GM19395 (cell line): Measurements from ENCODE around the gene PRKG1.
"Not testable (repeated sequence)": the region's sequence is repeated elsewhere in the genome, so short reads cannot be mapped to it uniquely, and the experiment has no call there.

ENCODE experiments used
- ATAC-seq: cut with Tn5 transposase; IDR thresholded peaks from one replicate; pipeline ENCODE4 v1.9.1; 2021; ENCODE audit warnings: mild to moderate bottlenecking, moderate library complexity; ENCODE audit not compliant: unreplicated experiment

PRKG1 gene

DNA sequence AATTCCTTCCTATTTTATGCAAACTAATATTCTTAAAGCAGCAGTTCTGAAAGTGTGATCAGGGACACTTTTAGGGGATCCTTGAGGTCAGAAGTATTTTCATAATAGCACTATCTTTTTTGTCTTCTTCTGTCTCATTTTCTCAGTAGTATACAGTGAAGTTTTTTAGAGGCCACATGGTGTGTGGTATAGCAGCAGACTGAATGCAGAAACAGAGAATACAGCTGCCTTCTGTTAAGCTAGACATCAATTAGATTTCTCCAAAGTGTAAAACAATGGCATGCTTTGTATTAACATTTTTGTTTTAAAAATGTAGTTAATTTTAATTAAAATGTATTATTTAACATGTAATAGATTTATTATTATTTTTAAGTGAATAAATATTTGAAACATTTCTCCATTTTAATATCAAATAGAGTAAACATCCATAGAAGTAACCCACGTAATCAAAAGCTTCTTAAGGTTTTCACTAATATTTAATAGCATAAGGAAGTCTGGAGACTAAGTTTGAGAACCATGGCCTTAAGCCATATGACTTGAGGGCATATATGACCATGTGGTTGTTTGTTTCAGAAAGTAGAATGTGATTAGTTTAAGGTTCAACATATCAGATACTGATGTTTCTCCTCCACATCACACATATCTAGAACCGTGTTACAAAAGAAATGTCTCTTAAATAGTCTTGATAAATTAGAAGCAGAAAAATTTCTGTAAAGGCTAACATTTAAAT is 94.0 kb downstream of the PRKG1 start:
- no peak for ATAC-seq

DNA sequence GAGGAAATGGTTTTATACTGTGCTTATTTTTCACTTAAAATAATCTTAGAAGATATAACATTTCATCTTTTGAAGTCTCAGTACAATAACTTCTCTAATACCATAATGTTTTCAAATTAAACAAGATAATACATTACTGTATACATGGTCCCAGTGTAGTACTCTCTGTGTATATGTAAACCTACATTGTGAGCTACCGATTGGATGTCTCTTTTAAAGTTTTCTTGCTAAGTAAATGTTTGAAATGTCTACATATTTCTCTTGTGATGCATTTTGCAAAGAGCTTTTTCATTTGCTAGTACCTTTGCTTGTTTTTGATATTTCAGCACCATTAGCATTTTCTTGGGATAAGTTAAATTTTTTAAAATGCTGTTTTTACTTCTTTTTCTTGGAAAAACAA is 94.8 kb downstream of the PRKG1 start:
- no peak for ATAC-seq

DNA sequence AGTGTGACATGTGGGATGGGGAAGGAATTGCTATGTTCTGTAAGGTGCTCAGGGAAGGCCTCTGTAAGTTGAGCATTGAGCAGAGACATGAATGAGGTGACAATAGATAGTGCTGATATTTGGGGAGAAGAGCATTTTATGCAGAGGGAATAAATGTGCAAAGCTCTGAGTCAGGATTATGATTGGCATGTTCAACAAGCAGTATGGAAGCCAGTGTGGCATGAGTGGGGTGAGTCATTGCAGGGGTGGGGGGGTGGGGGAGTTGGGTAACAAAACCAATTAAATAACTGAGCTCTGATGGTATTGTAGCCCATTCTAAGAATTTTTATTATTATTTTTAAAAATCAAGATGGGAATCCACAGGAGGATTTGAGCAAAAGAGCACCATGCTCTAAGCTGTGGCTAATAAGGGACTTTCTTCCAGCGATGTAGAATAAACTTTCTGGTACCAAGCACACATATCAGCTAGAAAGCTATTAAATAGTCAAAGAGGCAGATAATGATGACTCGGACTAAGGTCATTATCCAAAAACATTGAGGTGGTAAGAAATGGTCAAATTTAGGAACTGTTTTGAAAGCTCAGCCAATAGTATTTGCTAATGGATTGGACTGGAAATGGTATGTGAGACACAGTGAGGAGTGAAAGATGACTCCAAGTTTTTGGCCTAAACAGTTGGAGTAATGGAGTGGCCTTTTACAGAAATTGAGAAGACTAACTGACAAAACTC is 96.4 kb downstream of the PRKG1 start:
- no peak for ATAC-seq

DNA sequence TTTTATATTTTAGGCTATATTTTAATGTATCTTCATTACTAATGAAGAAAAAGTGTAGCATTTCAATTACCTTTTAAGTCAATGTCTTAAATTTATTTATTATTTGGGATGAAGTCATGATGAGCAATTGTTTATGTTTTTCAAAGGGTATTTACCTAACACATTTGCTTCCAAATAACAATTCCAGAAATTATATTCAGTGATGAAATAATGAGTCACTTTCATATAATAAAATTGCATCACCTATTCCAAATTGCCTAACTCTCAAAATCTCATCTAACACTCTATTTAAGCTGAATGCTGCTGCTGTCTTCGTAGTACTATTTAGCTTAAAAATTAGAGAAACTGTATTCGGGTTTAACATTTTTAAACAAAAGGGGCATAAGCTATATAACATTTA is 97.7 kb downstream of the PRKG1 start:
- ATAC-seq = no peak

DNA sequence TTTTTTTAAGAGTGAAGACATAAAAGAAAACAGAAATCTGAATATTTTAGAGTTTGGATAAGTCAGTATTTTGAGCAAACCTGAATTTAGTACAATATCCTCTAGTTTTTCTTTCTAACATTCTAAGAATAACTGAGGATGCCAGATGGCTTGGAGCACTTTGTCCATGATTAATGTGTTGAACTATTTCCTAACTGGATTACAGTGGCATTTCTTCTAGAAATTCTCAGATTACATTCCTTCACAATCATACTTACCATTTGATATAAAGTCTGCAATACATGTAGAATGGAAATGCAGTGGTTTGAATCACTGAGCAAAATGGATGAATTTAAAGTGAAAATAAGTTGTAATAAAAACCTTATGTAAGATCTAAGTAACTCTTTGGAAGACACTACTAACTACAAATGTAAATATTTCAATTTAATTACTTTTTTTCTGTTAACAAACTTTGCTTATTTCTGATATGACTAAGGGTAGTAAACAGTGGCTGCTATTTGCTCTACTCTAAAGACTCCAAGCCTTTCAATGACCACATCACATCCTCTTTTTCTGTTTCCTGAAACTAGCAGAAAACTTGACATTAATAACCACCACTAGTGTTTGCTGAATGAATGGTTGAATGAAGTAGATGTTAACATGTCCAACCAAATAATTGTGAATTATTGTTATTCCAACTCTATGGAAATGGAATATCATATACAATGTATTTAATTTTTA is 102.8 kb downstream of the PRKG1 start:
- ATAC-seq = no peak

DNA sequence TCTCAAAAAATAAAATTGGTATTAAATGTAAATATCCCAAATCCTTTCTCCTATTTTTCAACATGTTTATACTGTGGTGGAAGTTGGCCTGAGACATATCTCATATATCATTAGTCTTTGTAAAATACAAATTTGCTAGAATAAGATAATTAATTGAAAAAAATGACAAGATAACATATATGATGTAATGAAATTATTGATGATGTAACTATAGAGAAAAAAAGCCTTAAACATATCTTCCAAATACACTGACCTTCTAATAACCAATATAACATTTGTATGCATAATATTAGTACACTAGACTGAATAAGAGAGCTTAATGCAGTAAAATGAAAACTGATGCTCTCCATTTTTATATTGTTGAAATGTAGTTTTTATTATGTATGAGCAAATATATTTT is 104.3 kb downstream of the PRKG1 start:
- ATAC-seq = no peak

DNA sequence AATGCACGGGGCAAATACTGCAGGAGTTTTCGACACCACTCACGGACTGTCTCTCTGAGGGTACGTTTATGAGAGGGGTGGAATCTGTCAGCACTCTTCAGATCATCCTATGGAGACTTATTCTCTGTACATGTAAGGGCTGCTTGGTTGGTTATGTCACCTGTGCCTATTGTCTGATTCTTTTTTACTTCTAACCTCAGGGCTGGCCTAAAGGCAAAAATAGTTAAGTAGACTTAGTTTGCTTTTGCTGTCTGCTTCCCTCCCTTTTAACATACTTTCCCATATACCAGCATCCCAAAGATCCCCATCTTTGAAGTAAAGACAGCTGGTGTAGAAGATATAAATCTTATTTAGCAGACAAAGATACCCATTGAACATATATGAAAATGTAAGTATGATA is 105.9 kb downstream of the PRKG1 start:
- no peak for ATAC-seq

DNA sequence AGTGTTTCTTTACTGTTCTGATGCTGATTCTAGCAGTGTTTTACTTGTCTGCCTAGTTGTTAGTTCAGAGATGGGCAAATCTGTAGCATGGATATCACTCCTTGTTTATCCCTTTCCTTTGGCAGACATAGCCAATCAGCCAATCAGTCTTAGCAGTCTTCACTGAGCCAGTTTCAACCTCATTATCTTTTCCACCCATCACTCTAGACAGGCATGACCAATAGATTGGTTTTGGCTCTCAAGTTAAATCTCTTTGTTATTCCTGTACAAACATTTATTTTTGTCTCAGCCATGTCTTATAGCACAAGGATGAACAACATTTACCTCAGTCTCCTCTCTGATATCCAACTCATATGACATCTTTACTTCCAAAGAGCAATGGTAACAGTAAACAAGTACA is 109.5 kb downstream of the PRKG1 start:
- no peak for ATAC-seq

DNA sequence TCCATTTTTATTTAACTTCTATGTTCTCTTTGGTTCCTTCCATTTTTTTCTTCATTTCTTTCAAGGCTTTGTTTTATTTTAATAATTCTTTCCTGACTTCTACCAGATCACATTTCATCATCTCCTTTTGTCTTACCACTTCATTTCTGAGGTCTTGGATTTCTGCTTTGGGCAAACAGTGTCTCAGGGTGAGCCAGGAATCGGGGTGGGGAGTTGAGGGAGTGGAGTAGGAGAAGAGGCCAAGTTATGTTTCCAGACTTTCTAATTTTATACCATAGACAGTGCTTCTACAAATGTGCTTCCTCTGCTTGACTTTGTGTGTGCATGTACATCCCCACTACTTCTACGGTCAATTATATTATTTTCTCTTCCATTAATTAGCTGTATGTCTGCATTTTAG is 112.1 kb downstream of the PRKG1 start:
- no peak for ATAC-seq

DNA sequence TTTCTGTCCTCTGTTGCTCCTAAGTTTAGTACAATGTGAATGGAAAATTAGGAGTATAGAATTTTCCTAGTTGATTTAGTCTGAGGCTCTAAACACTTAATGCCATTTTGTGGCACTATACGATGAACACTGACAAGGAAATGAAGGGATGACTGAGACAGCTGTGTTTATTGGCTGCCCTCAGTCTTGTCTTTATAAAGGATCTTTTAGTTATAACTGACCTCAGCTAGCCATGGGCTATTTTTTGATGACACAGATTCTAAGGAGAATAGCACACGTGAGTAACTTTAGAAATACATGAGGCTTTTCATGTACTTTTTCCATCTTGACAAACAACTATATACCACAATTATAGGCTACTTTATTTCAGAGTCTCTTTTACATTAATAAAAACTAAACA is 113.7 kb downstream of the PRKG1 start:
- ATAC-seq = no peak

DNA sequence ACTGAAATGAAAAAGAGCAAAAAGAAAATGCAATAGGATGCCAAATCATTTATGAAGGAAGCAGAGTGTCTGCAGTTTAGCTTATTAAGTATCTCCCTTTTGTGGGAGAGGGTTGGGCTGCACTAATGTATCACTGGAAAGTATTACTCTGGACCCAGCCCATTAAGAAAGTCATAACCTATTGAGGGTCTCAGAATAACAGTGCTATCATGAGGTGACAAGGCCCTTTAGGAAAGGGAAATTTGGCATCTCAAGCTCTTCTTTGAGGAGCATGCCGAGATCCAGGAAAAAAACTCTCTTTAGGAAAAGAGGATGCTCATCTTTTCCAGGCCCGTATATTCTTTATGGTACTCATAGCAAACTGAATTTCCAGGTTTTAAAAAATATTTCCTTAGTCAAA is 114.6 kb downstream of the PRKG1 start:
- no peak for ATAC-seq

DNA sequence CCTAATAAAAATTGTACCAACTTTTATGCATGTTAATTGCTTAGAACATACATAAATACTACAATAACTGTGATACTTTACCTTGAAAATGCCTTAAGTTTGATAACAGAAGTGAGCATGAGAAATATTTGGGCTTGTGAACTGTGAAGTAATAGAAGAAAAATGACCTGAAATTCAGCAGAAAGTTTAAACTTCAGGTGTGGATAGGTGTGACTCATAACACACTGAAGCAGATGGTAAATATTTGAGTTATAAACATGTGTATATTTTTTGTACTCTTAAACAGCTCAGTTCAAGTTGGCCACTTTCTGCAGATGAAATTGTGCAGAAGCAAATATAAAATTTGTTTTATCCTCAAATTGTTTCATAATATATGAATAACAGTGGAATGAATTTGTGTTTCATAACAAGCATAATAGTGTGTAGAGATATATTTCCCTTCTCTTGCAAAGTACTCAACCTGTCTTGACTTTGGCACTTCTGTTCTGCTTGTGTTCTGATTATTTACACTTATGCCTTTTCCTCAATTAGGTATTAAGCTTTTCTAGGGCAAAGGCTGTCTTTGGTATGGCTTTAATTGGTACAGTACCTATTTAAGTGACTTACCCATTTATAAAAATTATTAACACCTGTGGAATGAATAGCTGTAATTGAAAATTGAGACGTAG is 122.4 kb downstream of the PRKG1 start:
- no peak for ATAC-seq

DNA sequence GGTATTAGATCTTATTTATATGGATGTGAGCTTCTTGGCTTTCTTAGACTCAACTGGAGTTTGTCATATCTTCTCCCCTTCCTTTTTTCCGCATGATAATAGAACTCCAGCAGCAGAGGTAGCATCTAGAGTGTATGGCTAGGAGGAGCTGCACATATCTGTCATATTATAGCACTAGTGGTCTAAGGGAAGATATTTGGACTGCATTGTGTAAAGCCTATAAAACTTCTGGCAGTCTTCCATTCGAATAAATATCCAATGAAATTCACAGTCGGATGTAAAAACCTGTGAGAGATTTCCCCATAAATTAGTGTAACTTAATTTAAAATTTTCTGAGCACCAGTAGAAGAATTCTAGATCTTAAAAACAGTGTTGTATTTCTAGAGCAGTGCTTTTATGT is 123.9 kb downstream of the PRKG1 start:
- no peak for ATAC-seq

DNA sequence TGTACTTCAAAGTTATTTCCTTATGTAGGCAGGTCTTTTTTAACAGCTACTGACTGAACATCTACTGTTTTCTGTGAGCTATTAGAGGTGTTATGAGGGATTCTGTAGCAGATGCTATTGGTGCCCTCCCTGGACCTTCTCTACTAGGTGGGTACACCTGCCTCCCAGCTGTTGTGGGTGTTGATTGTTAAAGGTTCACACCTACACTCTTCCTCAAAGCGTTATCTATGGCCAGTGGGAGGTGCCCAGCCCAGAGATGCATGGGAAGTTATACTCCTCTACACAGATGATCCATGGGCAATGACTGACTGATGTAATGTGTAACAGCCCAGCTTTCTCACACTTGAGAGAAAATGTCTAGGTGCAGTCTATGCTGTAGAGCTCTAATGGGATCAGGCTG is 127.7 kb downstream of the PRKG1 start:
- ATAC-seq = no peak

DNA sequence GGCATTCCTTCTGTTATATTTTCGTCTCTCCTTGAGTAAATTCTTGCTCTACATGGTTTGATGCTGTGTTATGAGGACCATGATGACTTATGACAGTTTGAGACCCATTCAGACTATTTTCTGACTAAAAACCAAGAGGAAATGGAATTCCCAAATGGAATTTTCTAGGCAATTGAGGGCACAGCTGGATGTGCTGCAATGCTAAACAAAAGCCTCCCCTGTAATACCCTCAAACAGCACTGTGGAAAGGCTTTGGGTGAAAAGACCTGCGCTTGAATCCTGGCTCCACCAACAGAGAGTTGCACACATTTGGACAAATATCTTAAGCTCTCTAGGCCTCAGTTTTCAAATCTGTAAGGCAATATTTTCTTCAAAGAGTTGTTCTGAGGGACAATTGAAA is 129.1 kb downstream of the PRKG1 start:
- no peak for ATAC-seq

DNA sequence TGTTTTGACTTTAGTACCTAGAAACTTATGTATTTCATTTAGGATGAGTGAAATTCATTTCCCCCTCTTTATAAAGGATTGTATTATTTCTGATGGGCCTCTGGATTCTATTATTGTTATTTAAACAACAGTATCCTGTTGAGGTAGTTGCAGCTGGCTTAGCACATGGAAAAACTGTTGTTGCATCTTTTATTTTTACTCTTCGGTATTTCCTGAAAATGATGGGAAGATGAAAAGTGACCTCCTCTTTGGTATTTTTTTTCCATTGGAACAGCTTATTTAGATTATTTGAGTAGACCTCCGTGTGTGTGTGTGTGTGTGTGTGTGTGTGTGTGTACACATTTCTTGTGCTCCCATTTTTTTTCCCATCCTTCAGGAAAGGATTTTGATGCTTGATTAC is 129.8 kb downstream of the PRKG1 start:
- no peak for ATAC-seq

DNA sequence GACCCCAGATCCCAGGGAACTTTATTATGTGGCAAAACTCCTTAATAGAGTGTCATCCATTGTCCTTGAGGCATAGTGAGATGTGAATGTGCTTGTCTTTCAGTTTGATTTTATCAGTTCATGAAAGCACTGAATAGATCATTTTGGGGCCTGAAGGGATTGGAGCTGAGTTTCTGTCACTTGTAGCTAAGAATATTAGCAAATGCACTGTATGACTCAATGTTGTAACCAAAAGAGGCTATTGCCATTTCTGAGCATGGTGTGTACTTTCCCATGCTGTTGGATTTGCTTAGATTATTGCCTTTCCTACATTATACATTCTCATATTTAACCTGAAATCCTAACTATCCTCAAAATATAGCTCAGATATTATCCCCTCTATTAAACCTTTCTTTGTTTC is 130.4 kb downstream of the PRKG1 start:
- no peak for ATAC-seq

DNA sequence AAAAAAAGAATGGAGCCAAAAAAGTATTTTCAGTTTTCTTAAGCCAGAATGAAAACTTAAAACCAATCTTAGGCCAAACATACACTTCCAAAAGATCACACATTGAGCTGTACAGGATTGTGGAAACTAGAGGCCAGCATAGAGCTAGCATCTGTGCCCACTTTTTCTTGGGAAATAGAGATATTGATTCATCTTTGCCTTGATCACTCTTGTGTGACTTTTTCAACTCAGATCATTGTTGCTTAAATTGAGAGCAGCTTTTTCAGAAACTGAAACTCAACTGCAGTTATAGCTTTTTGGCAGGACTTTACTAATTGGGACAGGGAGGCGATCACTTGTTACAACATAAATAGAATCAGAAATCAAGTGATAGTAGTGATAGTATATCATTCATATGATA is 132.2 kb downstream of the PRKG1 start:
- ATAC-seq = no peak

DNA sequence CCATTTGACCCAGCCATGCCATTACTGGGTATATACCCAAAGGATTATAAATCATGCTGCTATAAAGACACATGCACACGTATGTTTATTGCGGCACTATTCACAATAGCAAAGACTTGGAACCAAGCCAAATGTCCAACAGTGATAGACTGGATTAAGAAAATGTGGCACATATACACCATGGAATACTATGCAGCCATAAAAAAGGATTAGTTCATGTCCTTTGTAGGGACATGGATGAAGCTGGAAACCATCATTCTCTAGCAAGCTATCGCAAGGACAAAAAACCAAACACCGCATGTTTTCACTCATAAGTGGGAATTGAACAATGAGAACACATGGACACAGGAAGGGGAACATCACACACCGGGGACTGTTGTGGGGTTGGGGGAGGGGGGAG is 138.7 kb downstream of the PRKG1 start:
- not testable (repeated sequence) for ATAC-seq

DNA sequence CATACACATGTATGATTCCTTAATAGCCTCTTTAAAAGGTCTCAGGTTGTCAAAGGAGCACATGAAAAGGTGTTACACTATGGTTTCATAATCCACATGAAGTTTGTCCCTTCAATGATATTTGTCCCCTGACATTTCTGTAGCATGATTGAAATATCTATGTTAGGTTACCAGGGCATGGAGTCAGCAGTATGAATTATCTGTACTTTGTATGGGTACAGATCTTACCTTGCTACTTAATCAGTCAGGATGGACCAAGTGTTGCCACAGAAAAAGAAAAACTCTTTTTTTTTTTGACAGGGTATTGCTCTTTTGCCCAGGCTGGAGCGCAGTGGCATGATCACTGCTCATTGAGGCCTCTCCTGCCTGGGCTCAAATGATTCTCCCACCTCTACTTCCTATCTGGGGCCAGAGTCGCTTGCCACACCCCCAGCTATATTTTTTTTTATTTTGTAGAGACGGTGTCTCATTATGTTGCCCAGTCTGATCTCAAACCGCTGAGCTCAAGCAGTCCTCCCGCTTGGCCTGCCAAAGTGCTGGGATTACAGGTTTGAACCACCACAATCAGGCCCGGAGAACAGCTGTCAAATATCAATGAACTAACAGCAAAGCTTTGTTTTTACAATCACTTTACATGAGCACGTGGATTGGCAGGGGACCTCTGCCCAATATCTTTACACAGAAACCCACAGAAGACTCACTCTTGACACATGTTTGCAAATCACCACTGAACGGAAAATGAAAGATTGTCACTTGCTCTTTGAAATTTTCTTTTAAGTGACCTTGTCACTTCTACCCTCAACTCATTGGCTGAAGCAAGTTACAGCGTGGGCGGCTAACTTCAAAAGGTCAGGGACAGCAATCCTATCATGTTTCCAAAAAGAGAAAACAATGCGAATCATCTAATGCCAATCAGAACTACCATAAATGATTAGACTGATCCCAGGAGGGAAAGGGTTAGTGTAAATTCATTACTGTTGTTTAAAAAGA is 140.2 kb downstream of the PRKG1 start:
- no peak for ATAC-seq
